Fibroblast of skin of left quadriceps (primary cell): ENCODE data around the gene RECQL5.

Experiments used
- DNase-seq, 2 experiments: peaks; one replicate each; pipeline ENCODE4 v3.0.0-alpha.2; 2013; ENCODE audit warnings: low read depth in 2 of 2

The RECQL5 gene

DNA sequence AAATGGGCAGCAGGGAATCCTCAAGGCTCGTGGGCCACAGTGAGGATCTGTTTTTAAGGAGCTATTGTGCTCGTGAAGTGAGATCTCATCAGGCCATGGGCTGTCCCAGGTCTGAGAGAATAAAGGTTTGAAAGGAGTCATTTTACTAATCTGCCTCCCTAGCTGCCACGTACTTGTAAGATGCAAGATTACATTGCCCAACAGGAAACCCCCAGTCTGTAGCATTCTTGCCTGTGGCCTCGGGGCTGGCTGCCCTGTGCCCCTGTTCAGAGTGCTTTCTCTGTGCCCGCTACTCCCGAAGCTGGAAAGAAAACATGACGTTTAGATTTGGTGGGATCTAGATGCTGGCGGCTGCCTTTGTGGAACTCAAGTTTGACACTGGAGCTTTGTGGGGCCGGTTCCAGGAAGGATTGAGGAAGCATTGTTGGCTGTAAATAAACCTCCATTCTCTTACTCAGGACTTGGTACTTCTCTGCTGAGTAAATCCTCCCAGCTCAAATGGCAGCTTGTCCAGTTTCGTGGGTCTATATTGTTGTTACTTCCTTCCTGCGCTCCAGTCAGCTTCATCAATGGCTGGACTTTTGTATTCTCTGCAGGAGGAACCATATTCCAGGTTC, 21.4 kb upstream of the RECQL5 start:
- no peak for DNase-seq

- DNase-seq: no peak
These were observed 18.5 kb upstream of the RECQL5 start for GRCh38 chr17:75685499-75685898.

DNA sequence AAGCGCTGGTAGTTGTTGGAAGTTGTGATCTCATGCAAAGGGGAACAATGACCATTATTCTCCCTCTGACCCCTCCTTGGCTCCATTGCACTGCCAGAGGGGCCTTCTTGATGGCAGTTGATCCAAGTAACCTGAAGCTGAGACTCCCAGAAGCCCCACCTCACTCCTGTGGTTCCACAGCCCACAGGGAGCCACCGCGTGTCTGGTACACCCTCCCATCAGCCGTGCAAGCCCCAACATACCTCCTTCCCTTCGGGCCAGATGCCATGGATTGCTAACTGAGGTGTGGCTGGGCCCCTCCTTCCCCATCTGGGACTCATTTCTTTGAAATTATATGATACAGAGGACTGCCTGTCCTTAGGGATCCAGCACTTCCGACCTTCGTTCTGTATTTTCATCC, 18.0 kb upstream of the RECQL5 start:
- peak; percentile 46 to 48 for DNase-seq

- no peak for DNase-seq
These were observed 17.3 kb upstream of the RECQL5 start for GRCh38 chr17:75684249-75684648.

DNA sequence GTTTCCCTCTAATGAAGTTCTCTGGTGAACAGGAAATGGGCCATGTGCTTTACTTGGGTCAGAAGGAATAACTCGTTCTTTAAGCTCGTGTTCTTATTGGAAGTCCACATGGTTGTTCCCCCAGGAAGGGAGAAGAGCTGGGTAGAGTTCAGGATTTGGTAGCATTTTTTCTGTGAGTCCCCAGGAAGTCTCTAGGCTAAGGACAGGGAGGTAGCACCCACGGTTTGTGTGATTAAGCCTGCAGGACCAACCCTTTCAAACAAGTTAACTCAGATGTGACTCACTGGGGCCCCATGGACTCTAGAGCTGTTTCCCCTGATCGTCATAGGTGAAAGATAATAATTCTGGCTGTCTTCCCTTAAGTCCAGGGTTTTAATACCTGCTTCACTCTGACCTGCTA, 16.6 kb upstream of the RECQL5 start:
- DNase-seq: no peak

DNA sequence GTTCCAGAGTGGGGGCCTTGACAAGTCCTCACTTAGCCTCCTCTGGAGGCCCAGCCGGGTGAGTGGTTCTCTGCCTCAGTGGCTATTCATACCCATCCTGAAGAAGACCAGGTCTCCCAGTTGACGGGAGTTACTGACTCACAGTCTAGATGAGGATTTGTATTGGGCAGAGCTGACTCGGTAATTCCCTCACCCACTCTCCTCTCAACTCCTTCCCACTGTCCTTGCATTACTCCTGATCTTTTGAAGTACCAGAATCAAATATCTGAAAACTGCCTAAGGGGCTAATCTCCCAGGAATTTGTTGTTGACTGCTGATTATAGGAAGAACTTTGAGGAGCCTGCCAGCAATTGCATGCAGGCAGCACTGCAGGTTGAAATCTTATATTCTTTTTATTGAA, 14.3 kb upstream of the RECQL5 start:
- no peak for DNase-seq

- DNase-seq: no peak
These were observed 13.5 kb upstream of the RECQL5 start for GRCh38 chr17:75680431-75680830.

DNA sequence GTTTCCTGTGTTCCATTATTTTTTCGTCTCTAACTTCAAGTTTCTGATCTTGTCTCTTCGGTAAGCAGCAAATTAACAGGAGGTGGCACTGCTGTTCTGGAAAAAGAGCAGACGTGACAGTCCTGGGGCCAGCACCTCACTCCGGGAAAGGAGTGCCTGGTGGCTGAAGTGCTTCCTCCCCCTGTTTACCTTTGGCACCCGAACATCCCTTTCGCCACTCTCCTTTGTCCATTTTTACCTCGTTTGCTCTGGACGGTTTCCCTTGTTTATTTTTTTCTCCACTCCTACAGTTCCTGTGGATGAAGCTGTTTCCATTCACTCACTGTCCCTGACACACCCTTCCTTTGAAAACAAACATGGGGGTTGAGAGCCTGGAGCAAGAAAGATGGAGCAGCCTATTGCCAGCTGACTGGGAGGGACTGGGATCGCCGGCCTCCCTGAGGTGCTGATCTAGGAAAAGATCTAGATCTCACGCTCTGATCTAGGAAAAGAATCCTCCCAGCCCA, 12.8 kb upstream of the RECQL5 start:
- DNase-seq: no peak

- DNase-seq: no peak
These were observed 9.5 kb upstream of the RECQL5 start for GRCh38 chr17:75676461-75676860.

DNA sequence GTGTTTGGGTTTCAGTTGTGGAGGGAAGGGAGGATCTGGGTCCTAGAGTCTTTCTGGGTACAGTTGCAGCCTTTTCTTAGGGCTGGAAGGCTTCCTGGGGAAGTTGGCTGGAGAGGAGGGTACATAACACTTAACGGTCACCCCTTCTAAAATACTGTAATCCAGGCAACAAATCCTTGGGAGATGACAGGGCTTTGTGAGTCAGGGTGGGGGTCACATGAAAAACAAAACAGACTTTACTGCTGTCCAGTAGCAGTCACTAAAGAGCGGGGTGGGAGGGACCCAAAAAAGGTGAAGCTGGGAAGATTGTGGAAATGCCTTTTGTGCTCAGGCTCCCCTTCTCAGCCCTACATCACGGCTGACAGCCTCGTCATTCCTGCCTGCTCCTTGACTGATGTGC, 6.5 kb upstream of the RECQL5 start:
- DNase-seq: no peak

DNA sequence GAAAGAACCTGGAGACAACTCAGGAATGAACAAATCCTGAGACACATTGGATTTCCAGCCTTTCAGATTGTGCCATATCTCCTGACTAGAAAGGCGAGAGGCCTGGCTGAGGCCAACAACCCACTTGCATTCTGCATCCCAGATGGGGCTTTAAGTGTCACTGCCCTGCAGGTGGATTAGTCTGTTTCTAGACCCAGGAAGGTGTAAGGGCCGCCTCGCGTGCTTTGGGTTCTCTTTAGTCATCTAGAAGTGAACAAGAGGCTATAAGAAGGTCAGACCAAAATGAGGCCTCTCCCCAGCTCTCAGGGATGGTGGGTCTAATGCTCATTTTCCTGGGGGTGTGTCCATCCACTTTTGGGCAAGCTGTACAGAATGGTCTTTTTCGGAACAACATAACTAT, 5.1 kb upstream of the RECQL5 start:
- DNase-seq: no peak

DNA sequence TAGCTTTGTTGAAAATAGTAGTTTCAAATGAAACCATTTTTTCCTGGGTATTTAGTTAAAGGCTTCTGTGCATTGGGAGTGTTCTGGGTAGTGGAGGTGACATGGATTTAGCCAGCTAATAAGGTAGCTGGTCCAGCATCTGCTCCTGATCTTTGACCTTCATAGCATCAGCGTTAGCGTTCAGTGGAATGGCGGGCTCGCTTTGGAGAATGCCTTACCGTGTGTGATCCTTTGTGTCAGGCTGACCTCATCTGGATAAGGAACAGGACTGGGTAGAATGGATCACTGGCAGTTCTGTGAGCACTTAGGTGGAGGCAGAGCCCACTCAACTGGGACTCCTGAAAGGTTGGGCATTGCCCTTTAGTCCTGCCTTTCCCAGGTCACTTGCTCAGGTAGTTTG, 3.9 kb upstream of the RECQL5 start:
- no peak for DNase-seq

- no peak for DNase-seq
These were observed 1.5 kb upstream of the RECQL5 start for GRCh38 chr17:75668489-75668888.

GRCh38 chr17:75667825-75668224, 871 bp upstream of the RECQL5 start:
- no peak for DNase-seq

- no peak for DNase-seq
These were observed 973 bp downstream of the RECQL5 start for GRCh38 chr17:75665981-75666380.

DNA sequence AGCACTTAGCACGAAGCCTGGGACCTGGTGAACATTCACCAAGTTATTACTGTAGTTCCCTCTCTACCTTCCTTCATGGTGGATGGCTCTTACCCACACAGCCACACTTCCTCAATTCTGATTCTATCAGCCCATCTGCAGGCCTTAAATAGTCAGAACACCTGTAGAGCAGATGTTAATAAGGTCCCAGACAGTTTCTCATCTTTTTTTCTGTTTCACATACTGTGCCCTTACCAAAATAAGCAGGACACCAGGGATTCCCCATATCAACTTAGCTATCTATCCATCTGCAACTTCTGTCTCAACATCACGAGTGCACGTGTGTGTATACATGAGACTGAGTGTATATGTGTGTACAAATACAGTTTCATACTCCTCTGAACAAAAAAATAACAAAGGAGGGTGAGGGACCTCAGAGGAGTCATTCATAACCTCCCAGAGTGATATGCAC, 2.8 kb downstream of the RECQL5 start:
- DNase-seq: no peak

GRCh38 chr17:75662511-75662910, 4.4 kb downstream of the RECQL5 start:
- no peak for DNase-seq

GRCh38 chr17:75661531-75661930, 5.4 kb downstream of the RECQL5 start:
- no peak for DNase-seq

GRCh38 chr17:75658237-75658636, 8.7 kb downstream of the RECQL5 start:
- DNase-seq: no peak

GRCh38 chr17:75654176-75654575, 12.8 kb downstream of the RECQL5 start:
- no peak for DNase-seq

GRCh38 chr17:75652934-75653549, 13.9 kb downstream of the RECQL5 start:
- peak in 1 of 2 experiments; percentile 9 for DNase-seq

DNA sequence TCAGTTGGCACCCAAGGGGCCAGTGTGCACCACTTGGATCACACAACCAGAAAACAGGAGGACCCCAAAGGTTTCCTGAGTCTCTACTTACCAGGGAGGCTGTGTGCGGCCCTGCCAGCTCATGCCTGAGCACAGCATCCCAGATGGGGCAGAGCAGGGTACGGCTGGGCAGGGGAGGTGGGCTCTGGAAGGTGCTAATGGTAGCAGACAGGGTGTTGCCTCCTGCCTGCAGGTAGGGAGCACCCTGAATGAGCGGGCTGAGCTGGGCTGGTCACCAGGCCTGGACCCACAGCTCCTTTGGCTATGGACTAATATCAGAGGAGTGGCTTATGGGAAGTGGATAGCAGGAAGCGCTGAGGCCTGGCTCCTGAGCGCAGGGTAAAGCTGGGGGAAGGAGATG, 14.6 kb downstream of the RECQL5 start:
- no peak for DNase-seq

DNA sequence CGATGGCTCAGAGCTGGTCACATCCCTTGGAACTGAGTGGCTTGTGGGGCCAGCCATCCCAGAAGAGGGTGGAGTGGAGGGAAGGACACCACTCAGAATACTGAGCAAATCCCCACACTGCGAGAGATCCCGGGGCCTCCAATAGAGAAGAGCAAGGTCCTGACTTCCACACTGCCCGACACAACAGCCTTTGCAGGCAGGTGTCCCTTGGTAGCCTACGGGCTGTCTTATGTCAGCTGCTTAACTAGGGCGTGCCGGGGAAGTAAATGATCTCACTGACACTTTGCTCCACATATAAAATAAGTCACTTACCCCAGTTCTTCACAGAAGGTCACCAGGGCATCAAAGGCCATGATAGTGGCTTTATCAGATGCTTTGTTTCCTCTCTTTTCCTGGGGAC, 16.1 kb downstream of the RECQL5 start:
- DNase-seq: no peak

- DNase-seq: no peak
These were observed 17.3 kb downstream of the RECQL5 start for GRCh38 chr17:75649687-75650086.
